Loucy (cell line): Measurements from ENCODE around the gene BABAM2.
"Not testable (repeated sequence)": the region's sequence is repeated elsewhere in the genome, so short reads cannot be mapped to it uniquely, and the experiment has no call there.

Source experiments
- H2AFZ ChIP-seq: fragments of 200-600 bp; sonication (generic); 2 replicates; pipeline ENCODE4 v1.6.0; 2016; ENCODE audit warnings: antibody characterized with exemption, mild to moderate bottlenecking, low read length, moderate library complexity
- H3F3A ChIP-seq: fragments of 200-600 bp; 2 replicates; pipeline ENCODE4 v1.6.0; 2016; ENCODE audit warnings: antibody characterized with exemption, low read depth, mild to moderate bottlenecking
- H3K27me3 ChIP-seq: fragments of 200-600 bp; sonication (generic); 2 replicates; pipeline ENCODE4 v1.6.1; 2014; ENCODE audit warnings: low read length, mild to moderate bottlenecking; ENCODE audit not compliant: insufficient read depth, poor library complexity, severe bottlenecking
- H3K36me3 ChIP-seq: fragments of 200-600 bp; sonication (generic); 2 replicates; pipeline ENCODE4 v1.6.1; 2016; ENCODE audit warnings: low read length; ENCODE audit not compliant: insufficient read depth
- H3K4me1 ChIP-seq: fragments of 200-600 bp; sonication (generic); 2 replicates; pipeline ENCODE4 v1.5.1; 2014; ENCODE audit warnings: low read length, mild to moderate bottlenecking; ENCODE audit not compliant: insufficient read depth, poor library complexity, severe bottlenecking
- H3K4me2 ChIP-seq: fragments of 200-600 bp; sonication (generic); 2 replicates; pipeline ENCODE4 v1.6.0; 2014; ENCODE audit warnings: antibody characterized with exemption, low read length, low read depth, mild to moderate bottlenecking; ENCODE audit not compliant: poor library complexity, severe bottlenecking
- H3K4me3 ChIP-seq: fragments of 200-600 bp; sonication (generic); 2 replicates; pipeline ENCODE4 v1.5.1; 2014; ENCODE audit warnings: low read length, mild to moderate bottlenecking, mixed read lengths; ENCODE audit not compliant: poor library complexity, severe bottlenecking
- H3K79me2 ChIP-seq: fragments of 200-600 bp; sonication (generic); 2 replicates; pipeline ENCODE4 v1.6.1; 2014; ENCODE audit warnings: low read length; ENCODE audit not compliant: insufficient read depth
- H3K9ac ChIP-seq: fragments of 200-600 bp; sonication (generic); 2 replicates; pipeline ENCODE4 v1.6.0; 2014; ENCODE audit warnings: mild to moderate bottlenecking, low read depth, low read length, moderate library complexity; ENCODE audit not compliant: poor library complexity, severe bottlenecking
- H3K9me2 ChIP-seq: fragments of 200-600 bp; sonication (generic); replicated peaks from 2 replicates; pipeline ENCODE4 v1.6.1; 2016; ENCODE audit warnings: low read depth, low read length, mixed read lengths
- H3K9me3 ChIP-seq: fragments of 200-600 bp; sonication (generic); 2 replicates; pipeline ENCODE4 v1.6.1; 2014; ENCODE audit warnings: mild to moderate bottlenecking, antibody characterized with exemption, low read length, low read depth; ENCODE audit not compliant: insufficient read depth
- H4K20me1 ChIP-seq: fragments of 200-600 bp; sonication (generic); 2 replicates; pipeline ENCODE4 v1.6.0; 2014; ENCODE audit warnings: antibody characterized with exemption, low read length, mild to moderate bottlenecking; ENCODE audit not compliant: insufficient read depth, poor library complexity, severe bottlenecking
- CTCF ChIP-seq: fragments of 200-600 bp; sonication (generic); conservative IDR thresholded peaks from 2 replicates; pipeline ENCODE4 v1.5.1; 2014; ENCODE audit warnings: mild to moderate bottlenecking, antibody characterized with exemption, low read length
- EZH2phosphoT487 ChIP-seq: fragments of 200-600 bp; IDR thresholded peaks from 2 replicates; pipeline ENCODE4 v1.6.1; 2018; ENCODE audit warnings: antibody characterized with exemption, mild to moderate bottlenecking, moderate library complexity, borderline replicate concordance

Gene BABAM2

GRCh38 chr2:27967076-27967475 lies 76.5 kb downstream of the BABAM2 start:
- H3K9me3 ChIP-seq, result peaks cover 8% of the 10 kb centered on the region; the same call in 1 of the 2 replicates
- H3K36me3 ChIP-seq, result no peaks in the 10 kb centered on the region
- no peak for TF ChIP-seq EZH2phosphoT487
- no peak for TF ChIP-seq CTCF
- no peaks in the 10 kb centered on the region for H3K9me2 ChIP-seq
- no peak overlapping the region for H3K4me2 ChIP-seq
- H3K79me2 ChIP-seq, result no peaks in the 10 kb centered on the region
- H3K4me3 ChIP-seq, result no peak overlapping the region
- no peaks in the 10 kb centered on the region for H4K20me1 ChIP-seq
- peaks cover 21% of the 10 kb centered on the region for H3K4me1 ChIP-seq
- H3K27me3 ChIP-seq, result no peaks in the 10 kb centered on the region
- H3F3A ChIP-seq, result no peaks in the 10 kb centered on the region
- H3K9ac ChIP-seq, result no peak overlapping the region
- H2AFZ ChIP-seq, result no peak overlapping the region

DNA sequence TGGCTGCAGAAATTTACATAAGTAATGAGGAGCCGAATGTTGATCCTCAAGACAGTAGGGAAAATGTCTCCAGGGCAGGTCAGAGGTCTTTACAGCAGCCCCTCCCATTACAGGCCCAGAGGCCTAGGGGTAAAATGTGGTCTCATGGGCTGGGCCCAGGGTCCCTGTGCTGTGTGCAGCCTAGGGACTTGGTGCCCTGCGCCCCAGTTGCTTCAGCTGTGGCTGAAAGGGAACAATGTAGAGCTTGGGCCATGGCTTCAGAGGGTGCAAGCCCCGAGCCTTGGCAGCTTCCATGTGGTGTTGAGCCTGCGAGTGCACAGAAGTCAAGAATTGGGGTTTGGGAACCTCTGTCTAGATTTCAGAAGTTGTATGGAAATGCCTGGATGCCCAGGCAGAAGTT lies 77.5 kb downstream of the BABAM2 start:
- H3K9ac ChIP-seq, H4K20me1 ChIP-seq, H3K79me2 ChIP-seq, H3K4me3 ChIP-seq, H3F3A ChIP-seq, H3K27me3 ChIP-seq, H3K9me2 ChIP-seq, H2AFZ ChIP-seq, H3K4me2 ChIP-seq, H3K9me3 ChIP-seq, H3K36me3 ChIP-seq: not testable (repeated sequence)
- H3K4me1 ChIP-seq, result peaks cover 17% of the 10 kb centered on the region

- not testable (repeated sequence) for H3K9ac ChIP-seq, H3K79me2 ChIP-seq, H3F3A ChIP-seq, H3K4me2 ChIP-seq, H3K27me3 ChIP-seq, H4K20me1 ChIP-seq, H3K9me2 ChIP-seq, H3K36me3 ChIP-seq, H2AFZ ChIP-seq, H3K4me3 ChIP-seq, H3K9me3 ChIP-seq
- H3K4me1 ChIP-seq, result peaks cover 17% of the 10 kb centered on the region
Observed at GRCh38 chr2:27968957-27969356, 78.4 kb downstream of the BABAM2 start.

DNA sequence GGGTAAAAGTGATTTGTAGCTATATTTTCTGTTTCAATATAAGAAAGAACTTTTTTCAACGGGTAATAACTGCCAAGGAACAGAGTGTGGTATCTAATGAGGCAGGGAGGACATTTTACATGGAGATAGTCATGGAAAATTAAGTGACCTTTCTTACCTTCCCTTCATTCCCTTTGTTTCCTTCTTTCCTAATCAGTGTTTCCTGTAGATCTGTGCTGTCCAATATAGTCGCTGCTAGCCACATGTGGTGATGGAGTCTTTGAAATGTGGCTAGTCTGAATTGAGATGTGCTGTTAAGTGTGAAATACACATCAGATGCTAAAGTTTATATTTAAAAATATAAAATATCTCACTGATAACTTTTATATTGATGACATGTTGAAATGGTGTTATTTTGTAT lies 81.8 kb downstream of the BABAM2 start:
- Histone ChIP-seq H3K9me3 (peaks cover 8% of the 10 kb centered on the region; the same call in 1 of the 2 replicates), H3K27me3 (no peaks in the 10 kb centered on the region), H3K79me2 (no peaks in the 10 kb centered on the region), H3K4me3 (no peak overlapping the region), H3K36me3 (no peaks in the 10 kb centered on the region), H3K4me2 (no peak overlapping the region), H2AFZ (no peak overlapping the region), H3K9ac (no peak overlapping the region), H3F3A (no peaks in the 10 kb centered on the region), H3K9me2 (no peaks in the 10 kb centered on the region), H3K4me1 (peaks cover 5% of the 10 kb centered on the region), H4K20me1 (no peaks in the 10 kb centered on the region)
- no peak for TF ChIP-seq EZH2phosphoT487
- no peak for TF ChIP-seq CTCF
